ENCODE measurements around the gene VAV1. TPM values are rescaled to one million over a fixed set of nuclear protein-coding genes. Genes with fewer than 3 reads are reported as not detected.

Gene VAV1
- total and polyA plus RNA-seq, 2 experiments from 2014 or later, result not detected

DNA sequence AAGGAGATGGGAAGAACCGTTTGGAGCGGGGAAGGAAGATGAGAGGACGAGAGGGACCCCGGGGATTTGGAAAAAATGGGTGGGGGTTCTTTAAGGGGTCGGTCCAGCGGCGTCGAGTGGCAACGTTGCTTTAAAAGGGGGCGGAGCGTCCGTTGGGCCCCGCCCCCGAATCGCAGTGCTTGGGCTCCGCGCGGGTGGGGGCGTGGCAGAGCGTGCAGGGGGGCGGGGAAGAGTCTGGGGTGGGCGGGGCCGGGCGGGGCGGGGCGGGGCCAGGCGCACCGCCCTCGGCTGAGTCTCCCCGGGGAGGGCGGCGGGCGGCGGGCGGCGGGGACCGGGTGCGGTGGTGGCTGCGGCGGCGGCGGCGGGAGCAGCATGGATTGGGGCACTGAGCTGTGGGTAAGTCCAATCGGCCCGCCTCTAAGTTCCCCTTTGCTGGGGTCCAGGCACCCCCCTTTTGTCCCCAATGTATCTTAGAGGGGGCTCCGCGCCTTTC is 33.1 kb upstream of the VAV1 start, which contains the start of gene TRIP10:
TRIP10 (plus strand) TSS at position 291 of the 493 bp plus-strand sequence; CDS start at position 373, 82 bp downstream.
- in situ Hi-C loops (cut with MboI), result no loop called here
- peak; percentile 90 for DNase-seq
- Histone ChIP-seq H3K27ac (peak within 1 kb of the TSS; percentile 74), H3K36me3 (ENCODE audit: low read depth) (0 out of 2 replicates have a peak, but pooled peaks cover 3% of the 10 kb centered on the region), H3K9me3 (ENCODE audit: low read depth) (no peaks in the 10 kb centered on the region), H4K20me1 (ENCODE audit: insufficient read depth) (no peaks in the 10 kb centered on the region), H3K4me3 (peak within 1 kb of the TSS; percentile 94), H3K4me2 (ENCODE audit: unreplicated experiment) (peak within 1 kb of the TSS; percentile 92), H3K4me1 (ENCODE audit: insufficient read depth) (peaks cover 37% of the 10 kb centered on the region), H3F3A (ENCODE audit: insufficient read depth) (peaks cover 39% of the 10 kb centered on the region), H3K9me2 (ENCODE audit: insufficient read depth) (no peaks in the 10 kb centered on the region), H2AFZ (peak within 1 kb of the TSS; percentile 98), H3K27me3 (replicated peaks; ENCODE audit: insufficient read depth) (no peaks in the 10 kb centered on the region), H3K79me2 (ENCODE audit: insufficient read depth) (peaks cover 46% of the 10 kb centered on the region), H3K9ac (peak within 1 kb of the TSS; percentile 81)
- no peak for TF ChIP-seq EZH2 (IDR thresholded peaks at IDR 0.05; ENCODE audit: insufficient read depth, poor library complexity, severe bottlenecking)
- TF ChIP-seq EZH2phosphoT487 (IDR thresholded peaks at IDR 0.05; ENCODE audit: insufficient read depth, low read depth), result no peak
- 0 to 3% methylated on average over 19 of the region's 47 CpGs for WGBS, 2 experiments (ENCODE audit: low coverage in 1 of 2, low lambda C conversion rate in 2 of 2, missing lambda C conversion rate in 2 of 2)

DNA sequence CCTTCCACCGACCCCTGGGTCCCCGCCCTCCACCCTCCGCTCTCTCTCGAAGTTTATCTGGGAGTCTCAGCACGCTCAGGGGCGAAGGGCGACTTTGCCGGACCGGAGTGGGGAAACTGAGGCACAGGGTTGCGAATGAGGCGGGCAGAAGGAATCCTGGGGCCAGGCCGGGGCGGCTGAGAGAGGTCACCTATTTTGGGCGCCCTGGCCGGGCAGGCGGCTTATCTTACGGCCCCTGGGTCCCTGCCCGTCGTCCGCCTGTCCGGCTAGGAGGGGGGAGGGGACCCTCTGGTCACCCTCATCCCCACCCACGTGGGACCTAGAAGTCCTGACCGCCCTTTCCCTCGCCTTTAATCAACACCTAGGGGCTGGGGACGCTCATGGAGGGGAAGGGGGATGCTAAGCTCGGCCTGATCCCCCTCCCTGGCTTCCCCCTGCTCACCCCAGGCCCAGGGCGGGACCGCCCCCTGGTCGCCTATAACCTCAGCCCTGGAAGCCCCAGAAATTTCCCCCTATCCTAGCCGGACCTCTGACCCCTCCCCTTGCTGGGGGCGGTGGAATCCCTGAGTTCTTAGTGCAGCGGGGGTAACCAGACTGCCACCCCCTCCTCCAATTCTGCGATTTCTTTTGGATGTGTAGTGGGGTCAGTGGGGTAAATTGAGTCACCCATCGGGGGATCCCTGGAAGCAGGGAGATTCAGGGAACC is 32.5 kb upstream of the VAV1 start:
- 1 to 2% methylated on average over 24 to 33 of the region's 34 CpGs for WGBS, 2 experiments (ENCODE audit: low coverage in 1 of 2, low lambda C conversion rate in 2 of 2, missing lambda C conversion rate in 2 of 2)
- Histone ChIP-seq H4K20me1 (ENCODE audit: insufficient read depth) (no peaks in the 10 kb centered on the region), H2AFZ (peak overlapping the region; percentile 77), H3K9me2 (ENCODE audit: insufficient read depth) (no peaks in the 10 kb centered on the region), H3K36me3 (ENCODE audit: low read depth) (0 out of 2 replicates have a peak, but pooled peaks cover 3% of the 10 kb centered on the region), H3K4me3 (peak overlapping the region; percentile 94), H3K27me3 (replicated peaks; ENCODE audit: insufficient read depth) (no peaks in the 10 kb centered on the region), H3K27ac (peak overlapping the region; percentile 46; the same call in 1 of the 2 replicates), H3K9me3 (ENCODE audit: low read depth) (no peaks in the 10 kb centered on the region), H3K4me2 (ENCODE audit: unreplicated experiment) (peak overlapping the region; percentile 90), H3K9ac (peak overlapping the region; percentile 81), H3F3A (ENCODE audit: insufficient read depth) (peaks cover 40% of the 10 kb centered on the region), H3K4me1 (ENCODE audit: insufficient read depth) (peaks cover 42% of the 10 kb centered on the region), H3K79me2 (ENCODE audit: insufficient read depth) (peaks cover 44% of the 10 kb centered on the region)
- DNase-seq, result peak; percentile 57
- in situ Hi-C loops (cut with MboI), result no loop called here
- TF ChIP-seq EZH2phosphoT487 (IDR thresholded peaks at IDR 0.05; ENCODE audit: insufficient read depth, low read depth) (no peak), EZH2 (IDR thresholded peaks at IDR 0.05; ENCODE audit: insufficient read depth, poor library complexity, severe bottlenecking) (no peak)

DNA sequence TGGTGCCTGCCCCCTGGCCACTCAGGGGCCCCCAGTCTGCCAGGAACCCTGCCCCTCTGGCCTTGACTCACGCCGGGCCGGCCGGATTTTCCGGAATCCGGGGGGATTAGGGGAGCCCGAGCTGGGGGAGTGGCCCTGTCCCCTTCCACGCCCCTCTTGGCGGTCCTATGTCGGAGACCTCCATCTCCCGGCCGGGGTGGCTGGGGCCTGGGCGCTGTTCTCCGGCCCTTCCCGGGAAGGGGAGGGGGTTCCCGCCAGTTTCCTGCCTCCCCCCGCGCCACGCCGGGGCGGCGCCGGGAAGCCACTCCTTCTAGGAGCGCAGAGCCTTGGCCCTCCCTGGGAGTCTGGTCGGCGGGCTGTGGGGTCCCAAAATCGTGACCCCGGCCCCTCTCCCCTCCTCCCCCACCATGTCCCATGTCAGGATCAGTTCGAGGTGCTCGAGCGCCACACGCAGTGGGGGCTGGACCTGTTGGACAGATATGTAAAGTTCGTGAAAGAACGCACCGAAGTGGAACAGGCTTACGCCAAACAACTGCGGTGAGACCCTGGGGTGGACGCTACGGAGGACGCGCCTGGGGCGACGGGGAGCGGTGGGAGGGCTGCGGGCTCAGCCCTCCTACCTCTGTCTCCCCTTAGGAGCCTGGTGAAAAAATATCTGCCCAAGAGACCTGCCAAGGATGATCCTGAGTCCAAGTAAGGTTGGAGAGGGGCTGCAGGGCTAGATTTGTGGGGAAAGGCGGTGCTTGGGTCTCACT is 31.7 kb upstream of the VAV1 start:
- H3K9me2 ChIP-seq (ENCODE audit: insufficient read depth), result no peaks in the 10 kb centered on the region
- H3F3A ChIP-seq (ENCODE audit: insufficient read depth), result peaks cover 44% of the 10 kb centered on the region
- peak; percentile 51 for DNase-seq
- peaks cover 36% of the 10 kb centered on the region for H3K79me2 ChIP-seq (ENCODE audit: insufficient read depth)
- peak overlapping the region; percentile 77 for H2AFZ ChIP-seq
- H3K9ac ChIP-seq, result peak overlapping the region; percentile 81
- no peaks in the 10 kb centered on the region for H4K20me1 ChIP-seq (ENCODE audit: insufficient read depth)
- WGBS, 2 experiments (ENCODE audit: low coverage in 1 of 2, low lambda C conversion rate in 2 of 2, missing lambda C conversion rate in 2 of 2), result 0 to 1% methylated on average over 23 to 39 of the region's 46 CpGs
- in situ Hi-C loops (cut with MboI), result no loop called here
- peak overlapping the region; percentile 94 for H3K4me3 ChIP-seq
- no peaks in the 10 kb centered on the region for H3K9me3 ChIP-seq (ENCODE audit: low read depth)
- no peaks in the 10 kb centered on the region for H3K27me3 ChIP-seq (replicated peaks; ENCODE audit: insufficient read depth)
- TF ChIP-seq EZH2 (IDR thresholded peaks at IDR 0.05; ENCODE audit: insufficient read depth, poor library complexity, severe bottlenecking), result no peak
- TF ChIP-seq EZH2phosphoT487 (IDR thresholded peaks at IDR 0.05; ENCODE audit: insufficient read depth, low read depth), result no peak
- H3K4me2 ChIP-seq (ENCODE audit: unreplicated experiment), result peak overlapping the region; percentile 90
- 0 out of 2 replicates have a peak, but pooled peaks cover 3% of the 10 kb centered on the region for H3K36me3 ChIP-seq (ENCODE audit: low read depth)
- H3K27ac ChIP-seq, result peak overlapping the region; percentile 46
- H3K4me1 ChIP-seq (ENCODE audit: insufficient read depth), result peaks cover 42% of the 10 kb centered on the region

DNA sequence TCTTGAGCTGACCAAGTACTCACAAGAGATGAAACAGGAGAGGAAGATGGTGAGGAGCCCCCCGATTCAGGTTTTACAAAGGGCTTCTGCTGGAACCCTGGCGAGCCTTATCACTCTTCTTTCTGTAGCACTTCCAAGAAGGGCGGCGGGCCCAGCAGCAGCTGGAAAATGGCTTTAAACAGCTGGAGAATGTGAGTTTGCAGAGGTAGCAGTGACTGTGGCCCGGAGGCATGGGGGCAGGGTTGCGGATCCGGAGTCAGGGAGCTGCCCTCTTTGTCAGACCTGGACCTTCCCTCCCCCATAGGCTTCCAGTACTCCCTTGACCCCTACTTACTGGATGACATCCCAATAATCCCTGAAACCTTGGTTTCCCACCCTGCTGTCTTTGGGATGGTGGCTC is 29.4 kb upstream of the VAV1 start:
- no peak for DNase-seq
- peaks cover 18% of the 10 kb centered on the region for H3K36me3 ChIP-seq (ENCODE audit: low read depth)
- WGBS, 2 experiments (ENCODE audit: low coverage in 1 of 2, low lambda C conversion rate in 2 of 2, missing lambda C conversion rate in 2 of 2), result 83 to 88% methylated on average over 7 of the region's 7 CpGs
- H3K9ac ChIP-seq, result no peak overlapping the region
- no peaks in the 10 kb centered on the region for H3K9me2 ChIP-seq (ENCODE audit: insufficient read depth)
- H3K4me2 ChIP-seq (ENCODE audit: unreplicated experiment), result no peak overlapping the region
- TF ChIP-seq EZH2phosphoT487 (IDR thresholded peaks at IDR 0.05; ENCODE audit: insufficient read depth, low read depth) (no peak), EZH2 (IDR thresholded peaks at IDR 0.05; ENCODE audit: insufficient read depth, poor library complexity, severe bottlenecking) (no peak)
- H3K79me2 ChIP-seq (ENCODE audit: insufficient read depth), result peaks cover 35% of the 10 kb centered on the region
- no peak overlapping the region for H2AFZ ChIP-seq
- peaks cover 36% of the 10 kb centered on the region for H3F3A ChIP-seq (ENCODE audit: insufficient read depth)
- no peaks in the 10 kb centered on the region for H3K27me3 ChIP-seq (replicated peaks; ENCODE audit: insufficient read depth)
- in situ Hi-C loops (cut with MboI), result no loop called here
- H3K9me3 ChIP-seq (ENCODE audit: low read depth), result no peaks in the 10 kb centered on the region
- no peak overlapping the region for H3K27ac ChIP-seq
- peaks cover 35% of the 10 kb centered on the region for H3K4me1 ChIP-seq (ENCODE audit: insufficient read depth)
- no peaks in the 10 kb centered on the region for H4K20me1 ChIP-seq (ENCODE audit: insufficient read depth)
- no peak overlapping the region for H3K4me3 ChIP-seq
